SH-SY5Y (cell line): ENCODE data around the gene AGAP1.

Experiments
- GATA2 ChIP-seq: IDR thresholded peaks from 2 replicates; pipeline ENCODE4 v1.6.1; 2011; ENCODE audit warnings: mild to moderate bottlenecking, low read depth, low read length
- GATA3 ChIP-seq: IDR thresholded peaks from 2 replicates; pipeline ENCODE4 v1.6.1; 2011; ENCODE audit warnings: low read depth, mild to moderate bottlenecking, low read length, moderate library complexity

- TF ChIP-seq GATA3 (no peak), GATA2 (no peak)
Observed at GRCh38 chr2:235556086-235556485, 62.2 kb downstream of the AGAP1 start.
